Muscle layer of colon (tissue), 2 donors: ENCODE results near the gene IFITM1.
A peak's percentile ranks its signal among the peaks of the same experiment; 100 is the strongest.

Source experiments
- H3K27ac ChIP-seq: one replicate; pipeline ENCODE4 v1.7.0; 2013; ENCODE audit warnings: low read depth, mild to moderate bottlenecking, low read length, moderate library complexity
- H3K27me3 ChIP-seq, 2 donors: one replicate each; pipeline ENCODE4 v1.7.0; 2013; ENCODE audit warnings: low read length in 2 of 2, mild to moderate bottlenecking in 2 of 2; ENCODE audit not compliant: insufficient read depth in 2 of 2, control insufficient read depth in 1 of 2
- H3K36me3 ChIP-seq: one replicate; pipeline ENCODE4 v1.7.0; 2013; ENCODE audit warnings: mild to moderate bottlenecking, low read length; ENCODE audit not compliant: insufficient read depth
- H3K4me1 ChIP-seq: one replicate; pipeline ENCODE4 v1.7.0; 2013; ENCODE audit warnings: mild to moderate bottlenecking, low read length; ENCODE audit not compliant: insufficient read depth
- H3K4me3 ChIP-seq, 2 donors: one replicate each; pipeline ENCODE4 v1.7.0; 2013; ENCODE audit warnings: low read length in 2 of 2, low read depth in 1 of 2, mild to moderate bottlenecking in 1 of 2, moderate library complexity in 1 of 2
- H3K9ac ChIP-seq: one replicate; pipeline ENCODE4 v1.7.0; 2013; ENCODE audit warnings: low read length
- H3K9me3 ChIP-seq: one replicate; pipeline ENCODE4 v1.7.0; 2013; ENCODE audit warnings: mild to moderate bottlenecking, low read length
- donor health status: abdominal sarcoma.
- donor health status: Adenocarcinoma of cecum.

IFITM1 gene

GRCh38 chr11:351411-351810 is 37.6 kb downstream of the IFITM1 start:
- no peak overlapping the region for H3K4me3 ChIP-seq

GRCh38 chr11:352456-353031 is 38.7 kb downstream of the IFITM1 start:
- no peak overlapping the region for H3K4me3 ChIP-seq
- no peaks in the 10 kb centered on the region for H3K9me3 ChIP-seq
- H3K27me3 ChIP-seq: no peaks in the 10 kb centered on the region
- H3K36me3 ChIP-seq: no peaks in the 10 kb centered on the region
- H3K9ac ChIP-seq: peak overlapping the region; percentile 31
- peaks cover 26% of the 10 kb centered on the region for H3K4me1 ChIP-seq
- H3K27ac ChIP-seq: peak overlapping the region; percentile 94

More at GRCh38 chr11:351411-351810, 37.6 kb downstream of the IFITM1 start:
- peaks cover 26% of the 10 kb centered on the region for H3K4me1 ChIP-seq
- H3K27ac ChIP-seq: no peak overlapping the region
- no peaks in the 10 kb centered on the region for H3K9me3 ChIP-seq
- no peaks in the 10 kb centered on the region for H3K36me3 ChIP-seq
- no peaks in the 10 kb centered on the region for H3K27me3 ChIP-seq
- no peak overlapping the region for H3K9ac ChIP-seq

DNA sequence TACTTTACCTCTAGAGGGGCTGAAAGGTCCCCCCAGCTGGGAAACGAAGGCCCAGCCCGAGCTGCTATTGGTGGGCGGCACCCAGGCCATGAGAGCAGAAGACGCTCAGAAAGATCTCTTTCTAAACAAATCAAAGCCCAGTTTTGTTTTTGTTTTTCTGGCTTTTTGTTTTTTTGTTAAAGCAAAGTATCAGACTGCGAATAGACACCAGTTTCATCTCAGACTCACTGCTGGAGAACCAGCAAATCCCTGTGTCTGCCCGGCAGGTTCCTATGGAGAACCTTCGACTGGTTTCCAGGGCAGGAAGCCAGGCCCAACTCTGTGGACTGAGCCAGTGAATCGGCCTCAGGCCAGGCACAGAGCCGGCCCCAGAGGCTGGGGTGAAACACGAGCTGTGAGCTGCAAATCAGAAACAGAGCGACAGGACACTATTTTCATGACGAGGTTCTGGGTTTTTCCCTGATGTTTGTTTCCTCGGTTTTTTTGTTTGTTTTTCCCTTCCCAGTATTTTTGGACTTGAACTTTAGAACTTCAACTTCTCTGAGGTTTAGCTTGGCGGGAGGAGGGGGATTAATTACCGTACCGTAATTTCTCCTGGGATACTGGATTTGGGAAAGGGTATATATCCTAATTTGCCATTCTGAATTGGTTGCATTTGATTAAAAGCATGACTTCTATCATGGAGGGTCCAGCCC is 39.5 kb downstream of the IFITM1 start:
- Histone ChIP-seq H3K4me1 (peaks cover 26% of the 10 kb centered on the region), H3K9me3 (no peaks in the 10 kb centered on the region), H3K27me3 (no peaks in the 10 kb centered on the region), H3K4me3 (peak overlapping the region in 1 of 2 donors; percentile 19), H3K36me3 (no peaks in the 10 kb centered on the region), H3K27ac (peak overlapping the region; percentile 94), H3K9ac (peak overlapping the region; percentile 31)

DNA sequence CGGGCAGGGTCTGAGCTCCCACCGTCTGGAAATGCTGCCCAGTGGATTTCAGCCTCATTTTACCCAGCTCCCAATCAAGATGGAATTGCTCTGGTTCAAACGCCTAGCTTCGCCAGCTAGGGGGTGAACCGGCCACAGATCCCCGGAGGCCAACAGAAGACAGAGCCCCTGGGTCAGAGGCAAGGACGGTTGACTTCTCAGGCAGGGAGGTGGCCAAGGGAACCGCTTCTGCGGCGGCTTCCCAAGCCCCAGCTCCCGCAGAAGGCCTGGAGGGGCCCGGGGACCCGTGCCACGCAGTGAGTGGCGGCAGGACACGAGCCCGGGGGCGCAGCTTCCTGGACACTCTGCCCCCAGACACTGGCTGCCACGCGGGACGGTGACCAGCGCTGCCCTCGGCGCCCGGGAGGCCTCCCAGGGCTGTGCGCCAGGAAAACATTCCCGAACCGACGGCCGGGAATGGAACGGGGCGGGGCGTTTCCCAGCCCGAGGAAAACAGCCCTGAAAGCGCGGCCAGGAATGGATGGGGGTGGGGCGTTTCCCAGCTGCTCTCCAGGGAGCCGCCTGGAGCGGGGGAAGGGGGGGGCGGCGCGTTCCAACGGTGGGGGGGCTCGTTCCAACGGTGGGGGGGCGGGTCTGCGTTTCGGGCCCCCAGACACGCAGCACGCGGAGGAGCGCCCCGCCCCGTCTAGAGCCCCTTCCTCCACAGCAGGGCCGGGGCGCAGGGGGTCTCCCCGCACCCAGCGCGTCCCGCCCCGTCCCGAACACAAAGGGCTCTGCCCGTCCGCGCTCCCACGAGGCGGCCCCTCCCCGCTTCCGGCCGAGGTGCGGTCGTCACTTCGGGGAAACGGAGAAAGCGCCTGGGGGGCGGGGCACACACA is 42.0 kb downstream of the IFITM1 start:
- peak overlapping the region in 1 of 2 donors; percentile 38 for H3K4me3 ChIP-seq
- H3K4me1 ChIP-seq: peaks cover 32% of the 10 kb centered on the region
- peaks cover 0 to 5% of the 10 kb centered on the region in 2 donors for H3K27me3 ChIP-seq
- H3K27ac ChIP-seq: peak overlapping the region; percentile 92
- H3K9me3 ChIP-seq: no peaks in the 10 kb centered on the region
- H3K9ac ChIP-seq: peak overlapping the region; percentile 58
- H3K36me3 ChIP-seq: no peaks in the 10 kb centered on the region

DNA sequence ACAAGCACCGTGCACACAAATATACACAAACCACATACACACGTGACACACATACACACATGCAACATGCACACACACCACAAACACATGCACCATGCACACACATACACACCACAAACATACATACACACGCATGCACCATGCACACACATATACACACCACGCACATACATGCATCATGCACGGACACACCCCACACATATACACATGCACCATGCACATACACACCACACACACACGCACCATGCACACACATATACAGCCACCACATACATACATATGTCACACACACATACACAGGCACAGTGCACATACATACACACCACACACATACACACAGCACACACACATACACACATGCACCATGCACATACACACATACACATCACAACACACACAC is 42.8 kb downstream of the IFITM1 start:
- no peak overlapping the region for H3K9ac ChIP-seq
- no peak overlapping the region for H3K27ac ChIP-seq
- H3K4me1 ChIP-seq: peaks cover 32% of the 10 kb centered on the region
- H3K36me3 ChIP-seq: no peaks in the 10 kb centered on the region
- H3K27me3 ChIP-seq: peaks cover 0 to 5% of the 10 kb centered on the region in 2 donors
- no peak overlapping the region for H3K4me3 ChIP-seq
- H3K9me3 ChIP-seq: no peaks in the 10 kb centered on the region

GRCh38 chr11:357582-357981 is 43.7 kb downstream of the IFITM1 start:
- H3K9me3 ChIP-seq: no peaks in the 10 kb centered on the region
- H3K36me3 ChIP-seq: no peaks in the 10 kb centered on the region

DNA sequence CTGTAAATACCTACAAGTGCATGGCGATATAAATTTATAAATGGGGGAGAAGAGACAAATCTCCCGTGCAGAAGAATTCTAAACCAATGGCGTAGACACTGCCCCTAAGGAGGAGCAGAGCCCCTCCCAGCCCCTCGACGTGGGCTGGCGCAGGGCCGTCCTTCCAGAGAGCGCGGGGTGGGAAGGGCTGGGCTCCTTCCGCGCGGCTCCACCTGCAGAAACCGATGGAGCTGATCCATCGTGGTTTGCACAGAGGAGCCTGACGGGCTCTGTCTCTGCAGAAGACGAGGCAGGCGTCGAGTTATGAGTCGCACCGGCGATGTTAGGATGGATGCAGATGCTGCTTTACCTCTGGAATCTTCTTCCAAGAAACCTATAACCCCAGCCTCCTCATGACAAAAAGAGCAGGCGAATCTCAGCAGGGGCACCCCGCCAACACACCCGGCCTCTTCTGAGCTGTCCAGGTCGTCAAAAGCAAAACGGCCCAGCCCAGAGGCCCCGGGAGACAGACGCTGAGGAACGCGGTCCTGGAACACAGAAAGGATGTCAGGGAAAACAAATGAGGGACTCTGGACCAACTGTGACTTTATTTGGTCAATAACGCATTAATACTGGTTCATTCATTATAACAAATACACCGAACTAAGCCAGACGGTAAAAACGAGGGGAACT is 44.4 kb downstream of the IFITM1 start:
- Histone ChIP-seq H3K9me3 (no peaks in the 10 kb centered on the region), H3K4me3 (no peak overlapping the region), H3K9ac (no peak overlapping the region), H3K27me3 (peaks cover 0 to 5% of the 10 kb centered on the region in 2 donors), H3K36me3 (no peaks in the 10 kb centered on the region), H3K4me1 (peaks cover 22% of the 10 kb centered on the region), H3K27ac (no peak overlapping the region)

More at GRCh38 chr11:357582-357981, 43.7 kb downstream of the IFITM1 start:
- Histone ChIP-seq H3K9ac (no peak overlapping the region), H3K27ac (no peak overlapping the region), H3K4me3 (no peak overlapping the region), H3K27me3 (peaks cover 0 to 5% of the 10 kb centered on the region in 2 donors), H3K4me1 (peaks cover 28% of the 10 kb centered on the region)

GRCh38 chr11:359181-359714 is 45.4 kb downstream of the IFITM1 start:
- Histone ChIP-seq H3K4me1 (peaks cover 13% of the 10 kb centered on the region), H3K36me3 (no peaks in the 10 kb centered on the region), H3K27me3 (peaks cover 0 to 13% of the 10 kb centered on the region in 2 donors), H3K27ac (no peak overlapping the region), H3K4me3 (no peak overlapping the region), H3K9ac (no peak overlapping the region), H3K9me3 (no peaks in the 10 kb centered on the region)

GRCh38 chr11:360326-361280 is 46.8 kb downstream of the IFITM1 start:
- no peak overlapping the region for H3K4me3 ChIP-seq
- H3K27ac ChIP-seq: no peak overlapping the region
- H3K9me3 ChIP-seq: no peaks in the 10 kb centered on the region
- peaks cover 7% of the 10 kb centered on the region for H3K4me1 ChIP-seq
- peaks cover 0 to 26% of the 10 kb centered on the region in 2 donors for H3K27me3 ChIP-seq
- H3K36me3 ChIP-seq: no peaks in the 10 kb centered on the region
- H3K9ac ChIP-seq: no peak overlapping the region
